Suprapubic skin (tissue), 4 donors: ENCODE results near the gene CCDC60.

Experiments
- EP300 ChIP-seq: sonication (generic); formaldehyde crosslinking; IDR thresholded peaks from one replicate; pipeline ENCODE4 v1.6.1; 2017; ENCODE audit warnings: antibody characterized with exemption
- POLR2A ChIP-seq, 2 donors: fragments of 450-650 bp; IDR thresholded peaks; one replicate each; pipeline ENCODE4 v1.6.1; 2017; ENCODE audit warnings: antibody characterized with exemption in 2 of 2, mild to moderate bottlenecking in 2 of 2, moderate library complexity in 2 of 2
- POLR2AphosphoS5 ChIP-seq, 3 donors: sonication (generic); formaldehyde crosslinking; IDR thresholded peaks; one replicate each; pipeline ENCODE4 v1.6.1; 2017; ENCODE audit warnings: antibody characterized with exemption in 3 of 3
- TF ChIP-seq, protein P1 (sequence below), 2 donors: fragments of 200-600 bp in 1 of 2; fragments of 450-650 bp in 1 of 2; sonication (generic) in 1 of 2; IDR thresholded peaks; one replicate each; pipeline ENCODE4 v1.5.1; 2016 to 2019; ENCODE audit warnings: antibody characterized with exemption in 2 of 2, mild to moderate bottlenecking in 1 of 2, moderate library complexity in 1 of 2

DNA sequence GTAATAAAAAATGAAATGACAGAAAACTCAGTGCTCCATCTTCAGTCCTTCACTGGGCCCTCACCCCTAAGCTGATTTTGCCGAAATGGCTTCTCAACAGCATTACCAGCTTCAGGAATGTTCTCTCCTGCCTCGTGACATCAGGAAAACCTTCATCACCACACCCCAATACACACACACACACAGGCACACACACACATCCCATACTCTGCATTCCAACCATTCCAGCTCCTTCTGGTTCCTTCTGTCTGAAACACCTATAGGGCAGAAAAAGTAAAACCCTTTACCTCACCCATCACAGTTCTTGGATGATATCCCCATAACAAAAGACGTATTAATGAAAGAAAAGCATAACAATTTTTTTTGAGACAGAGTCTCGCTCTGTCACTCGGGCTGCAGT, 75.9 kb downstream of the CCDC60 start:
- TF ChIP-seq POLR2A (IDR thresholded peaks at IDR 0.05) (no peak), EP300 (no peak), POLR2AphosphoS5 (IDR thresholded peaks at IDR 0.05) (no peak)
- TF ChIP-seq, protein P1, sequence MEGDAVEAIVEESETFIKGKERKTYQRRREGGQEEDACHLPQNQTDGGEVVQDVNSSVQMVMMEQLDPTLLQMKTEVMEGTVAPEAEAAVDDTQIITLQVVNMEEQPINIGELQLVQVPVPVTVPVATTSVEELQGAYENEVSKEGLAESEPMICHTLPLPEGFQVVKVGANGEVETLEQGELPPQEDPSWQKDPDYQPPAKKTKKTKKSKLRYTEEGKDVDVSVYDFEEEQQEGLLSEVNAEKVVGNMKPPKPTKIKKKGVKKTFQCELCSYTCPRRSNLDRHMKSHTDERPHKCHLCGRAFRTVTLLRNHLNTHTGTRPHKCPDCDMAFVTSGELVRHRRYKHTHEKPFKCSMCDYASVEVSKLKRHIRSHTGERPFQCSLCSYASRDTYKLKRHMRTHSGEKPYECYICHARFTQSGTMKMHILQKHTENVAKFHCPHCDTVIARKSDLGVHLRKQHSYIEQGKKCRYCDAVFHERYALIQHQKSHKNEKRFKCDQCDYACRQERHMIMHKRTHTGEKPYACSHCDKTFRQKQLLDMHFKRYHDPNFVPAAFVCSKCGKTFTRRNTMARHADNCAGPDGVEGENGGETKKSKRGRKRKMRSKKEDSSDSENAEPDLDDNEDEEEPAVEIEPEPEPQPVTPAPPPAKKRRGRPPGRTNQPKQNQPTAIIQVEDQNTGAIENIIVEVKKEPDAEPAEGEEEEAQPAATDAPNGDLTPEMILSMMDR (IDR thresholded peaks at IDR 0.05), result no peak
